CD14-positive monocyte (primary cell): ENCODE data around the gene TMEM238L. TPM values are rescaled to one million over a fixed set of nuclear protein-coding genes. Genes with fewer than 3 reads are reported as not detected.

Experiments used
- DNase-seq, 3 donors: peaks; one replicate each; pipeline ENCODE4 v3.0.0-alpha.2; 2011 to 2022
- H2AFZ ChIP-seq: 2 replicates; pipeline ENCODE4 v1.6.0; 2012; ENCODE audit warnings: mild to moderate bottlenecking, low read depth, low read length, inconsistent platforms; ENCODE audit not compliant: insufficient read depth, poor library complexity, severe bottlenecking
- H3K27ac ChIP-seq, 2 donors: 1 replicate in 1 of 2; 2 replicates in 1 of 2; pipeline ENCODE4 v1.5.1; 2012 to 2013; ENCODE audit warnings: low read length in 2 of 2, control low read depth in 1 of 2, inconsistent platforms in 1 of 2, low read depth in 1 of 2, mild to moderate bottlenecking in 1 of 2
- H3K27me3 ChIP-seq, 2 donors: one replicate each; pipeline versions ENCODE4 v1.6.0 to v1.6.1; 2011 to 2013; ENCODE audit warnings: low read length in 2 of 2; ENCODE audit not compliant: control insufficient read depth in 2 of 2, insufficient read depth in 2 of 2
- H3K36me3 ChIP-seq, 2 donors: replicated peaks in 1 of 2; 1 replicate in 1 of 2; 2 replicates in 1 of 2; pipeline versions ENCODE4 v1.5.1 to v1.6.1; 2012 to 2013; ENCODE audit warnings: low read length in 2 of 2, control low read depth in 1 of 2, inconsistent platforms in 1 of 2, mild to moderate bottlenecking in 1 of 2; ENCODE audit not compliant: insufficient read depth in 2 of 2, control insufficient read depth in 1 of 2
- H3K4me1 ChIP-seq, 2 donors: 1 replicate in 1 of 2; 2 replicates in 1 of 2; pipeline versions ENCODE4 v1.5.1 to v1.6.1; 2012 to 2013; ENCODE audit warnings: low read length in 2 of 2, control low read depth in 1 of 2, inconsistent platforms in 1 of 2, mild to moderate bottlenecking in 1 of 2, moderate library complexity in 1 of 2; ENCODE audit not compliant: insufficient read depth in 2 of 2, control insufficient read depth in 1 of 2
- H3K4me2 ChIP-seq: replicated peaks from 2 replicates; pipeline ENCODE3; 2012; ENCODE audit warnings: low read length, moderate library complexity, mild to moderate bottlenecking; ENCODE audit not compliant: poor library complexity, severe bottlenecking; ENCODE audit errors: extremely low read depth
- H3K4me3 ChIP-seq, 3 experiments: fragments of 200-600 bp in 1 of 3; sonication (generic) in 1 of 3; replicated peaks in 1 of 3; 1 replicate in 2 of 3; 2 replicates in 1 of 3; pipeline ENCODE4 v1.5.1; 2011 to 2013; ENCODE audit warnings: low read length in 3 of 3, mild to moderate bottlenecking in 3 of 3, control low read depth in 2 of 3, low read depth in 2 of 3, inconsistent platforms in 1 of 3, moderate library complexity in 1 of 3
- H3K79me2 ChIP-seq: 2 replicates; pipeline ENCODE4 v1.6.0; 2012; ENCODE audit warnings: mild to moderate bottlenecking, control low read depth, inconsistent platforms, low read length, moderate library complexity; ENCODE audit not compliant: insufficient read depth
- H3K9ac ChIP-seq: 2 replicates; pipeline ENCODE4 v1.6.0; 2017; ENCODE audit warnings: low read length, mild to moderate bottlenecking; ENCODE audit not compliant: insufficient read depth, poor library complexity, severe bottlenecking
- H3K9me3 ChIP-seq, 2 donors: replicated peaks in 1 of 2; 1 replicate in 1 of 2; 2 replicates in 1 of 2; pipeline versions ENCODE4 v1.5.1 to v1.6.1; 2012 to 2013; ENCODE audit warnings: low read length in 2 of 2, control low read depth in 1 of 2; ENCODE audit not compliant: control insufficient read depth in 1 of 2, insufficient read depth in 1 of 2
- H4K20me1 ChIP-seq: 2 replicates; pipeline ENCODE4 v1.6.0; 2012; ENCODE audit warnings: mild to moderate bottlenecking, low read length, control low read depth, moderate library complexity; ENCODE audit not compliant: insufficient read depth
- H3K27ac Mint-ChIP-seq, 7 donors: one replicate each; pipeline ENCODE4 v1.8.0; 2020; ENCODE audit warnings: mild to moderate bottlenecking in 7 of 7, mixed read lengths in 7 of 7, moderate library complexity in 6 of 7, inconsistent platforms in 2 of 7
- H3K27me3 Mint-ChIP-seq, 3 donors: one replicate each; pipeline ENCODE4 v1.8.0; 2021 to 2022; ENCODE audit warnings: low read depth in 3 of 3, mild to moderate bottlenecking in 3 of 3, mixed read lengths in 3 of 3, moderate library complexity in 3 of 3, inconsistent platforms in 1 of 3
- H3K36me3 Mint-ChIP-seq, 2 donors: one replicate each; pipeline ENCODE4 v1.8.0; 2020; ENCODE audit warnings: mixed read lengths in 2 of 2, inconsistent platforms in 1 of 2, mild to moderate bottlenecking in 1 of 2
- H3K4me1 Mint-ChIP-seq: one replicate; pipeline ENCODE4 v1.8.0; 2020; ENCODE audit warnings: mild to moderate bottlenecking, mixed read lengths
- H3K4me3 Mint-ChIP-seq, 2 donors: one replicate each; pipeline ENCODE4 v1.8.0; 2020; ENCODE audit warnings: mild to moderate bottlenecking in 2 of 2, mixed read lengths in 2 of 2, moderate library complexity in 1 of 2
- H3K9me3 Mint-ChIP-seq, 7 donors: one replicate each; pipeline ENCODE4 v1.8.0; 2020 to 2022; ENCODE audit warnings: mixed read lengths in 7 of 7, mild to moderate bottlenecking in 6 of 7, moderate library complexity in 6 of 7, inconsistent platforms in 2 of 7
- WGBS: methylation state at CpG from one replicate; pipeline ENCODE4 v1.1.5; 2013; ENCODE audit warnings: missing lambda C conversion rate; ENCODE audit not compliant: insufficient coverage; 5-methylcytosine and 5-hydroxymethylcytosine counted together
- intact Hi-C, 2 donors: fragments of 100-400 bp; cut with micrococcal nuclease; formaldehyde crosslinking; loops; one replicate each; pipeline versions ENCODE4 v1.15.0 to v1.15.1; 2023
- polyA plus RNA-seq, 3 donors: library from polyadenylated mRNA; depleted of rRNA in 1 of 3; unstranded in 2 of 3; stranded (reverse) in 1 of 3; fragments of 300-500 nt in 2 of 3; fragments of >200 nt in 1 of 3; fragmentation: Illumina TruSeq in 2 of 3; gene quantifications; 1 replicate in 2 of 3; 2 replicates in 1 of 3; pipeline ENCODE4 v1.2.3, GENCODE V29; 2012 to 2021
- TF ChIP-seq, protein P1 (sequence below): fragments of 200-600 bp; IDR thresholded peaks from one replicate; pipeline ENCODE4 v1.8.0; 2022; ENCODE audit warnings: antibody characterized with exemption, mild to moderate bottlenecking

TMEM238L gene
- polyA plus RNA-seq, 3 donors = not detected

- TF ChIP-seq, protein P1, sequence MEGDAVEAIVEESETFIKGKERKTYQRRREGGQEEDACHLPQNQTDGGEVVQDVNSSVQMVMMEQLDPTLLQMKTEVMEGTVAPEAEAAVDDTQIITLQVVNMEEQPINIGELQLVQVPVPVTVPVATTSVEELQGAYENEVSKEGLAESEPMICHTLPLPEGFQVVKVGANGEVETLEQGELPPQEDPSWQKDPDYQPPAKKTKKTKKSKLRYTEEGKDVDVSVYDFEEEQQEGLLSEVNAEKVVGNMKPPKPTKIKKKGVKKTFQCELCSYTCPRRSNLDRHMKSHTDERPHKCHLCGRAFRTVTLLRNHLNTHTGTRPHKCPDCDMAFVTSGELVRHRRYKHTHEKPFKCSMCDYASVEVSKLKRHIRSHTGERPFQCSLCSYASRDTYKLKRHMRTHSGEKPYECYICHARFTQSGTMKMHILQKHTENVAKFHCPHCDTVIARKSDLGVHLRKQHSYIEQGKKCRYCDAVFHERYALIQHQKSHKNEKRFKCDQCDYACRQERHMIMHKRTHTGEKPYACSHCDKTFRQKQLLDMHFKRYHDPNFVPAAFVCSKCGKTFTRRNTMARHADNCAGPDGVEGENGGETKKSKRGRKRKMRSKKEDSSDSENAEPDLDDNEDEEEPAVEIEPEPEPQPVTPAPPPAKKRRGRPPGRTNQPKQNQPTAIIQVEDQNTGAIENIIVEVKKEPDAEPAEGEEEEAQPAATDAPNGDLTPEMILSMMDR = no peak
- Mint-ChIP-seq H3K4me1 (peaks cover 10% of the 10 kb centered on the region), H3K4me3 (no peak overlapping the region), H3K36me3 (no peaks in the 10 kb centered on the region), H3K9me3 (peaks cover 0 to 3% (median 0%) of the 10 kb centered on the region in 7 donors), H3K27me3 (peaks cover 0 to 7% (median 2%) of the 10 kb centered on the region in 3 donors), H3K27ac (peak overlapping the region in 1 of 7 donors; percentile 43)
- H3K4me3 ChIP-seq = no peak overlapping the region
- no peaks in the 10 kb centered on the region for H3K9me3 ChIP-seq
- H4K20me1 ChIP-seq = no peaks in the 10 kb centered on the region
- intact Hi-C loops = no loop called here
- H3K27ac ChIP-seq = no peak overlapping the region
- no peaks in the 10 kb centered on the region for H3K36me3 ChIP-seq
- no peaks in the 10 kb centered on the region for H3K4me1 ChIP-seq
- no peak for DNase-seq
- no peaks in the 10 kb centered on the region for H3K27me3 ChIP-seq
- WGBS = 90% methylated on average over 8 of the region's 14 CpGs
- H3K4me2 ChIP-seq = no peak overlapping the region
- H3K9ac ChIP-seq = no peak overlapping the region
- H2AFZ ChIP-seq = no peak overlapping the region
- H3K79me2 ChIP-seq = no peaks in the 10 kb centered on the region
Observed at GRCh38 chr17:10754861-10755591, 48.9 kb downstream of the TMEM238L start.

- Histone ChIP-seq H3K79me2 (no peaks in the 10 kb centered on the region), H4K20me1 (no peaks in the 10 kb centered on the region), H3K4me2 (no peak overlapping the region), H3K4me3 (no peak overlapping the region), H2AFZ (no peak overlapping the region), H3K36me3 (no peaks in the 10 kb centered on the region), H3K9me3 (no peaks in the 10 kb centered on the region), H3K27ac (no peak overlapping the region), H3K9ac (no peak overlapping the region), H3K4me1 (no peaks in the 10 kb centered on the region), H3K27me3 (no peaks in the 10 kb centered on the region)
- Mint-ChIP-seq H3K4me3 (no peak overlapping the region), H3K9me3 (peaks cover 0 to 3% (median 0%) of the 10 kb centered on the region in 7 donors), H3K36me3 (no peaks in the 10 kb centered on the region), H3K4me1 (peaks cover 10% of the 10 kb centered on the region), H3K27me3 (peaks cover 0 to 9% (median 4%) of the 10 kb centered on the region in 3 donors), H3K27ac (no peak overlapping the region)
- TF ChIP-seq, protein P1 = peak; percentile 20
- no peak for DNase-seq
- WGBS = 67% methylated on average over 1 of the region's 2 CpGs
- intact Hi-C loops = no loop called here
Observed at GRCh38 chr17:10754109-10754508, 49.8 kb downstream of the TMEM238L start.
